ENCODE results near the gene NECTIN2. TPM values are rescaled to one million over a fixed set of nuclear protein-coding genes. Genes with fewer than 3 reads are reported as not detected.

NECTIN2 gene
- total RNA-seq, 1 donor from 2014 or later, result 302 TPM

- no peaks in the 10 kb centered on the region for H3K79me2 ChIP-seq (ENCODE audit: insufficient read depth, low read length)
- no peaks in the 10 kb centered on the region for H3K4me1 ChIP-seq (ENCODE audit: insufficient read depth, low read length)
- Mint-ChIP-seq H3K36me3 (ENCODE audit: low read depth, unreplicated experiment) (peaks cover 5% of the 10 kb centered on the region), H3K9me3 (ENCODE audit: unreplicated experiment) (no peaks in the 10 kb centered on the region), H3K27me3 (ENCODE audit: low read depth, unreplicated experiment) (no peaks in the 10 kb centered on the region), H3K4me3 (ENCODE audit: unreplicated experiment) (peak within 1 kb of the TSS; percentile 95), H3K4me1 (ENCODE audit: low read depth, unreplicated experiment) (peaks cover 9% of the 10 kb centered on the region), H3K27ac (ENCODE audit: unreplicated experiment) (peak within 1 kb of the TSS; percentile 91)
- H3K4me3 ChIP-seq (ENCODE audit: insufficient read depth, low read depth, low read length), result no peak within 1 kb of the TSS
- TF ChIP-seq, protein P1, sequence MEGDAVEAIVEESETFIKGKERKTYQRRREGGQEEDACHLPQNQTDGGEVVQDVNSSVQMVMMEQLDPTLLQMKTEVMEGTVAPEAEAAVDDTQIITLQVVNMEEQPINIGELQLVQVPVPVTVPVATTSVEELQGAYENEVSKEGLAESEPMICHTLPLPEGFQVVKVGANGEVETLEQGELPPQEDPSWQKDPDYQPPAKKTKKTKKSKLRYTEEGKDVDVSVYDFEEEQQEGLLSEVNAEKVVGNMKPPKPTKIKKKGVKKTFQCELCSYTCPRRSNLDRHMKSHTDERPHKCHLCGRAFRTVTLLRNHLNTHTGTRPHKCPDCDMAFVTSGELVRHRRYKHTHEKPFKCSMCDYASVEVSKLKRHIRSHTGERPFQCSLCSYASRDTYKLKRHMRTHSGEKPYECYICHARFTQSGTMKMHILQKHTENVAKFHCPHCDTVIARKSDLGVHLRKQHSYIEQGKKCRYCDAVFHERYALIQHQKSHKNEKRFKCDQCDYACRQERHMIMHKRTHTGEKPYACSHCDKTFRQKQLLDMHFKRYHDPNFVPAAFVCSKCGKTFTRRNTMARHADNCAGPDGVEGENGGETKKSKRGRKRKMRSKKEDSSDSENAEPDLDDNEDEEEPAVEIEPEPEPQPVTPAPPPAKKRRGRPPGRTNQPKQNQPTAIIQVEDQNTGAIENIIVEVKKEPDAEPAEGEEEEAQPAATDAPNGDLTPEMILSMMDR (IDR thresholded peaks at IDR 0.05; ENCODE audit: insufficient read depth, low read depth, low read length), result no peak
- TF ChIP-seq EZH2 (IDR thresholded peaks at IDR 0.05; ENCODE audit: insufficient read depth, low read length), result peak; percentile 42
- H3K36me3 ChIP-seq (ENCODE audit: insufficient read depth, low read length), result peaks cover 4% of the 10 kb centered on the region
- H4K20me1 ChIP-seq (ENCODE audit: insufficient read depth, low read length), result peaks cover 14% of the 10 kb centered on the region
- H3K27me3 ChIP-seq (ENCODE audit: insufficient read depth, low read length), result peaks cover 4% of the 10 kb centered on the region
- H2AFZ ChIP-seq (ENCODE audit: low read depth, low read length), result no peak within 1 kb of the TSS
- no peak within 1 kb of the TSS for H3K27ac ChIP-seq (ENCODE audit: low read depth, low read length)
- H3K4me2 ChIP-seq (ENCODE audit: low read length), result peak within 1 kb of the TSS; percentile 73
- H3K9ac ChIP-seq (ENCODE audit: low read length), result no peak within 1 kb of the TSS
- no peaks in the 10 kb centered on the region for H3K9me3 ChIP-seq (ENCODE audit: insufficient read depth, low read depth, low read length)
- FAIRE-seq (no peak), DNase-seq (ENCODE audit: low read depth) (no peak)
Measured at GRCh38 chr19:44905437-44906160, 59.5 kb downstream of the NECTIN2 start, which contains the start of gene APOE. Gene APOE, plus strand, starts transcription at chr19:44905796. Its CDS starts 829 bp downstream, at chr19:44906625.

DNA sequence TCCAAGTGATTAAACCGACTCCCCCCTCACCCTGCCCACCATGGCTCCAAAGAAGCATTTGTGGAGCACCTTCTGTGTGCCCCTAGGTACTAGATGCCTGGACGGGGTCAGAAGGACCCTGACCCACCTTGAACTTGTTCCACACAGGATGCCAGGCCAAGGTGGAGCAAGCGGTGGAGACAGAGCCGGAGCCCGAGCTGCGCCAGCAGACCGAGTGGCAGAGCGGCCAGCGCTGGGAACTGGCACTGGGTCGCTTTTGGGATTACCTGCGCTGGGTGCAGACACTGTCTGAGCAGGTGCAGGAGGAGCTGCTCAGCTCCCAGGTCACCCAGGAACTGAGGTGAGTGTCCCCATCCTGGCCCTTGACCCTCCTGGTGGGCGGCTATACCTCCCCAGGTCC lies 61.5 kb downstream of the NECTIN2 start:
- H3K36me3 Mint-ChIP-seq (ENCODE audit: low read depth, unreplicated experiment), result peaks cover 2% of the 10 kb centered on the region
- H3K27me3 ChIP-seq (ENCODE audit: insufficient read depth, low read length), result peaks cover 4% of the 10 kb centered on the region
- H3K4me1 Mint-ChIP-seq (ENCODE audit: low read depth, unreplicated experiment), result peaks cover 13% of the 10 kb centered on the region
- H3K36me3 ChIP-seq (ENCODE audit: insufficient read depth, low read length), result no peaks in the 10 kb centered on the region
- no peaks in the 10 kb centered on the region for H3K9me3 Mint-ChIP-seq (ENCODE audit: unreplicated experiment)
- H2AFZ ChIP-seq (ENCODE audit: low read depth, low read length), result no peak overlapping the region
- peaks cover 2% of the 10 kb centered on the region for H3K27me3 Mint-ChIP-seq (ENCODE audit: low read depth, unreplicated experiment)
- no peaks in the 10 kb centered on the region for H3K79me2 ChIP-seq (ENCODE audit: insufficient read depth, low read length)
- H3K9me3 ChIP-seq (ENCODE audit: insufficient read depth, low read depth, low read length), result no peaks in the 10 kb centered on the region
- H3K4me2 ChIP-seq (ENCODE audit: low read length), result no peak overlapping the region
- no peak for DNase-seq (ENCODE audit: low read depth)
- H3K4me3 Mint-ChIP-seq (ENCODE audit: unreplicated experiment), result no peak overlapping the region
- H3K4me3 ChIP-seq (ENCODE audit: insufficient read depth, low read depth, low read length), result no peak overlapping the region
- peaks cover 6% of the 10 kb centered on the region for H4K20me1 ChIP-seq (ENCODE audit: insufficient read depth, low read length)
- TF ChIP-seq, protein P1 (IDR thresholded peaks at IDR 0.05; ENCODE audit: insufficient read depth, low read depth, low read length), result no peak
- TF ChIP-seq EZH2 (IDR thresholded peaks at IDR 0.05; ENCODE audit: insufficient read depth, low read length), result no peak
- no peak overlapping the region for H3K27ac ChIP-seq (ENCODE audit: low read depth, low read length)
- H3K27ac Mint-ChIP-seq (ENCODE audit: unreplicated experiment), result no peak overlapping the region
- FAIRE-seq, result no peak
- H3K4me1 ChIP-seq (ENCODE audit: insufficient read depth, low read length), result peaks cover 8% of the 10 kb centered on the region
- no peak overlapping the region for H3K9ac ChIP-seq (ENCODE audit: low read length)

Data from astrocyte (in vitro differentiated cells and primary cell).